Gastrocnemius medialis (tissue), 4 donors: ENCODE results near the gene IGF1R. TPM values are rescaled to one million over a fixed set of nuclear protein-coding genes. Genes with fewer than 3 reads are reported as not detected.
A peak's percentile ranks its signal among the peaks of the same experiment; 100 is the strongest.

ENCODE experiments used
- ATAC-seq, 2 donors: fragments of 150-250 bp; one replicate each; pipeline ENCODE4 v1.9.1; 2016
- DNase-seq, 2 donors: peaks; one replicate each; pipeline ENCODE4 v3.0.0-alpha.2; 2019
- H3K27ac ChIP-seq, 4 donors: fragments of 200-600 bp; sonication (generic); 1 replicate in 1 of 4; 2 replicates in 3 of 4; pipeline ENCODE4 v1.5.1; 2016 to 2018; ENCODE audit warnings: mild to moderate bottlenecking in 2 of 4, moderate library complexity in 1 of 4
- H3K27me3 ChIP-seq, 3 donors: fragments of 200-600 bp; sonication (generic) in 2 of 3; 1 replicate in 1 of 3; 2 replicates in 2 of 3; pipeline versions ENCODE4 v1.5.1 to v1.6.0; 2016 to 2019; ENCODE audit warnings: mild to moderate bottlenecking in 1 of 3, moderate library complexity in 1 of 3
- H3K36me3 ChIP-seq, 2 donors: fragments of 200-600 bp; sonication (generic) in 1 of 2; one replicate each; pipeline ENCODE4 v1.5.1; 2017 to 2018
- H3K4me1 ChIP-seq, 2 donors: fragments of 200-600 bp; sonication (generic) in 1 of 2; one replicate each; pipeline ENCODE4 v1.5.1; 2016 to 2017; ENCODE audit warnings: mild to moderate bottlenecking in 2 of 2
- H3K4me3 ChIP-seq, 4 donors: fragments of 200-600 bp; sonication (generic) in 3 of 4; 1 replicate in 1 of 4; 2 replicates in 3 of 4; pipeline ENCODE4 v1.5.1; 2016 to 2019; ENCODE audit warnings: mild to moderate bottlenecking in 2 of 4
- H3K9me3 ChIP-seq, 3 donors: fragments of 200-600 bp; sonication (generic) in 2 of 3; 1 replicate in 1 of 3; 2 replicates in 2 of 3; pipeline ENCODE4 v1.5.1; 2016 to 2019
- POLR2A ChIP-seq, 2 donors: fragments of 450-650 bp; IDR thresholded peaks; one replicate each; pipeline ENCODE4 v1.6.1; 2017; ENCODE audit warnings: antibody characterized with exemption in 2 of 2, mild to moderate bottlenecking in 2 of 2, moderate library complexity in 2 of 2
- in situ Hi-C, 4 donors: fragments of 200-750 bp; cut with MboI; loops; one replicate each; pipeline versions ENCODE4 v1.15.0 to v1.8.0; 2017; ENCODE audit warnings: low sequenced_read_pairs in 4 of 4
- intact Hi-C: fragments of 100-400 bp; cut with DNase I; formaldehyde crosslinking; loops from one replicate; pipeline ENCODE4 v1.15.1; 2023; ENCODE audit warnings: low total_unique reads
- total RNA-seq, 4 donors: library from RNA; depleted of rRNA; stranded (reverse); fragments of >200 nt; gene quantifications; one replicate each; pipeline versions ENCODE4 v1.1.0 to v1.2.3, GENCODE V29; 2016
- TF ChIP-seq, protein P1 (sequence below), 5 experiments: fragments of 450-650 bp in 3 of 5; fragments of 200-600 bp in 2 of 5; sonication (generic) in 2 of 5; IDR thresholded peaks in 4 of 5; conservative IDR thresholded peaks in 1 of 5; 1 replicate in 4 of 5; 2 replicates in 1 of 5; pipeline ENCODE4 v1.5.1; 2016 to 2019; ENCODE audit warnings: antibody characterized with exemption in 5 of 5, mild to moderate bottlenecking in 3 of 5, moderate library complexity in 3 of 5

The IGF1R gene
- total RNA-seq, 4 donors from 2014 or later, result 10.1 to 50.4 (median 12.3) TPM

DNA sequence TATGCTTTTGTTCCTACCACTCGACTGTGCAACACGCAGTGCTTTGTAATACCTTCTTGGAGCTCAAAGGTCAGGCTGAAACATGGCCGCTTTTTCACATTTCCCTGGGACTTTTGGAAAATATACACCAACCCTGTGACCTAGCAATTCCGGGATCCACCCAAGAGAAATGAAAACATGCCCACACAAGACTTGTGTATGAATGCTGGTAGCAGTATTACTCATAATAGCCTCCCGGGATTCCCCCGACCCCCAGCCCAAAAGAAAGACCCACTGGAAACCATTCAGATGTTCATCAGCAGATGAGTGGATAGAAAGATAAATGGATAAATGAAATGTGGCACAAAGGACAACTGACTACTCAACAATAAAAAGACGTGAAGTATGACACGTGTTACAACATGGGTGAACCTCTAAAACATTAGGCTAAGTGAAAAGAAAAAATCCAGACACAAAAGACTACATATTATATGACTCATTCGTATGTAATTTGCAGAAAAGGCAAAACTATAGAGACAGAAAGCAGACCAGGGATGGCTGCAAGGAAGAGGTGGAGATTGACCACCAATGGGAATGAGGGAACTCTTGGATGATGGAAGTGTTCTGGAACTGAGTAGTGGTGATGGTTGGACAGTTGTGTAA, 255.2 kb downstream of the IGF1R start:
- H3K27me3 ChIP-seq, result no peaks in the 10 kb centered on the region
- DNase-seq (no peak), ATAC-seq (no peak)
- H3K27ac ChIP-seq, result no peak overlapping the region
- H3K9me3 ChIP-seq, result no peaks in the 10 kb centered on the region
- intact Hi-C loops, result no loop called here
- TF ChIP-seq, protein P1, sequence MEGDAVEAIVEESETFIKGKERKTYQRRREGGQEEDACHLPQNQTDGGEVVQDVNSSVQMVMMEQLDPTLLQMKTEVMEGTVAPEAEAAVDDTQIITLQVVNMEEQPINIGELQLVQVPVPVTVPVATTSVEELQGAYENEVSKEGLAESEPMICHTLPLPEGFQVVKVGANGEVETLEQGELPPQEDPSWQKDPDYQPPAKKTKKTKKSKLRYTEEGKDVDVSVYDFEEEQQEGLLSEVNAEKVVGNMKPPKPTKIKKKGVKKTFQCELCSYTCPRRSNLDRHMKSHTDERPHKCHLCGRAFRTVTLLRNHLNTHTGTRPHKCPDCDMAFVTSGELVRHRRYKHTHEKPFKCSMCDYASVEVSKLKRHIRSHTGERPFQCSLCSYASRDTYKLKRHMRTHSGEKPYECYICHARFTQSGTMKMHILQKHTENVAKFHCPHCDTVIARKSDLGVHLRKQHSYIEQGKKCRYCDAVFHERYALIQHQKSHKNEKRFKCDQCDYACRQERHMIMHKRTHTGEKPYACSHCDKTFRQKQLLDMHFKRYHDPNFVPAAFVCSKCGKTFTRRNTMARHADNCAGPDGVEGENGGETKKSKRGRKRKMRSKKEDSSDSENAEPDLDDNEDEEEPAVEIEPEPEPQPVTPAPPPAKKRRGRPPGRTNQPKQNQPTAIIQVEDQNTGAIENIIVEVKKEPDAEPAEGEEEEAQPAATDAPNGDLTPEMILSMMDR (IDR thresholded peaks at IDR 0.05 in 4 of 5, conservative IDR thresholded peaks at IDR 0.05 in 1 of 5), result no peak
- TF ChIP-seq POLR2A (IDR thresholded peaks at IDR 0.05), result no peak
- in situ Hi-C loops, result loop anchor here in 1 of 4 donors (25.0 kb wide), 1 partner anchor 116 kb away; no protein-coding TSS in a partner anchor
- H3K36me3 ChIP-seq, result no peaks in the 10 kb centered on the region
- peaks cover 0 to 2% of the 10 kb centered on the region in 2 donors for H3K4me1 ChIP-seq
- no peak overlapping the region for H3K4me3 ChIP-seq

GRCh38 chr15:98904544-98904943, 256.2 kb downstream of the IGF1R start:
- Histone ChIP-seq H3K4me1 (peaks cover 0 to 2% of the 10 kb centered on the region in 2 donors), H3K36me3 (no peaks in the 10 kb centered on the region), H3K27me3 (no peaks in the 10 kb centered on the region), H3K27ac (no peak overlapping the region), H3K9me3 (no peaks in the 10 kb centered on the region), H3K4me3 (no peak overlapping the region)
- intact Hi-C loops (no loop called here), in situ Hi-C loops (loop anchor here in 1 of 4 donors (25.0 kb wide), 1 partner anchor 117 kb away; no protein-coding TSS in a partner anchor)
- no peak for DNase-seq
- ATAC-seq, result no peak
- TF ChIP-seq, protein P1 (IDR thresholded peaks at IDR 0.05 in 4 of 5, conservative IDR thresholded peaks at IDR 0.05 in 1 of 5), result peak in 3 of 5 experiments; percentile 28 to 58 (median 38)
- TF ChIP-seq POLR2A (IDR thresholded peaks at IDR 0.05), result no peak

GRCh38 chr15:98905963-98906711, 257.8 kb downstream of the IGF1R start:
- no peaks in the 10 kb centered on the region for H3K9me3 ChIP-seq
- H3K27ac ChIP-seq, result no peak overlapping the region
- ATAC-seq, result no peak
- peaks cover 0 to 3% of the 10 kb centered on the region in 2 donors for H3K36me3 ChIP-seq
- TF ChIP-seq, protein P1 (IDR thresholded peaks at IDR 0.05 in 4 of 5, conservative IDR thresholded peaks at IDR 0.05 in 1 of 5), result no peak
- TF ChIP-seq POLR2A (IDR thresholded peaks at IDR 0.05), result no peak
- H3K27me3 ChIP-seq, result no peaks in the 10 kb centered on the region
- H3K4me3 ChIP-seq, result no peak overlapping the region
- H3K4me1 ChIP-seq, result peaks cover 0 to 2% of the 10 kb centered on the region in 2 donors
- in situ Hi-C loops (loop anchor here in 1 of 4 donors (25.0 kb wide), 1 partner anchor 119 kb away; no protein-coding TSS in a partner anchor), intact Hi-C loops (no loop called here)
- no peak for DNase-seq

GRCh38 chr15:98906712-98907083, 258.4 kb downstream of the IGF1R start:
- Histone ChIP-seq H3K4me1 (peaks cover 0 to 2% of the 10 kb centered on the region in 2 donors), H3K9me3 (no peaks in the 10 kb centered on the region), H3K36me3 (peaks cover 0 to 8% of the 10 kb centered on the region in 2 donors), H3K4me3 (no peak overlapping the region), H3K27me3 (no peaks in the 10 kb centered on the region), H3K27ac (no peak overlapping the region)
- no peak for TF ChIP-seq POLR2A (IDR thresholded peaks at IDR 0.05)
- TF ChIP-seq, protein P1 (IDR thresholded peaks at IDR 0.05 in 4 of 5, conservative IDR thresholded peaks at IDR 0.05 in 1 of 5), result no peak
- intact Hi-C loops, result no loop called here
- DNase-seq, result no peak
- in situ Hi-C loops, result loop anchor here in 1 of 4 donors (25.0 kb wide), 1 partner anchor 119 kb away; no protein-coding TSS in a partner anchor
- no peak for ATAC-seq
